ENCODE data around the gene TGM5. TPM values are rescaled to one million over a fixed set of nuclear protein-coding genes. Genes with fewer than 3 reads are reported as not detected.

TGM5 gene
- total and polyA plus RNA-seq, 10 donors: 0.02 TPM; not detected in 9

DNA sequence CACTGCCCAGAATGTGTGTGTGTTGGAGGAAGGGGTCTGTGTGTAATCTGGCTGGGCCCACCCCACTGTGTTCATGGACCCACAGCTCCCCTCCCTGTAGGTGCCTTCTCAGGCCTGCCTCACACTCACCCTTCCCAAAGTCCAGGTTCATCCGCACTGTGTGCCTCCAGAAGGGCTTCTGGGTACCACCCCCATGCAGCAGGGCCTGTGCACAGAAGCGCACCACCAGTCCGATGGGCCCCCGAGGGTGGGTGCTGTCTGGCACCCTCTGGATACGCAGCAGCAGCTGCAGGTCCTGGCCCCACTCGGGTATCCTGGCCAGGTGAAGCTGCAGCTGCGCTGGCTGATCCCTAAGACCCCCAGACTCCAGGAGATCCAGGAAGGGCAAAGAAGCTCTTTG is 12.8 kb upstream of the TGM5 start:
- H3K9me3 ChIP-seq: no peaks in the 10 kb centered on the region
- H3K36me3 ChIP-seq: no peaks in the 10 kb centered on the region
- no peak overlapping the region for H3K4me3 ChIP-seq
- WGBS, 5 donors: 76 to 87% (median 85%) methylated on average over 7 of the region's 7 CpGs
- H3K4me1 ChIP-seq: peaks cover 0 to 7% (median 0%) of the 10 kb centered on the region in 6 donors
- H3K27me3 ChIP-seq (replicated peaks in 1 of 7): peaks cover 0 to 11% (median 0%) of the 10 kb centered on the region in 7 donors
- intact Hi-C loops (cut with DNase I; ENCODE audit: low total_unique reads): no loop called here
- H3K27ac ChIP-seq: no peak overlapping the region
- no peak for DNase-seq
- TF ChIP-seq POLR2A (IDR thresholded peaks at IDR 0.05): no peak
- TF ChIP-seq, protein P1, sequence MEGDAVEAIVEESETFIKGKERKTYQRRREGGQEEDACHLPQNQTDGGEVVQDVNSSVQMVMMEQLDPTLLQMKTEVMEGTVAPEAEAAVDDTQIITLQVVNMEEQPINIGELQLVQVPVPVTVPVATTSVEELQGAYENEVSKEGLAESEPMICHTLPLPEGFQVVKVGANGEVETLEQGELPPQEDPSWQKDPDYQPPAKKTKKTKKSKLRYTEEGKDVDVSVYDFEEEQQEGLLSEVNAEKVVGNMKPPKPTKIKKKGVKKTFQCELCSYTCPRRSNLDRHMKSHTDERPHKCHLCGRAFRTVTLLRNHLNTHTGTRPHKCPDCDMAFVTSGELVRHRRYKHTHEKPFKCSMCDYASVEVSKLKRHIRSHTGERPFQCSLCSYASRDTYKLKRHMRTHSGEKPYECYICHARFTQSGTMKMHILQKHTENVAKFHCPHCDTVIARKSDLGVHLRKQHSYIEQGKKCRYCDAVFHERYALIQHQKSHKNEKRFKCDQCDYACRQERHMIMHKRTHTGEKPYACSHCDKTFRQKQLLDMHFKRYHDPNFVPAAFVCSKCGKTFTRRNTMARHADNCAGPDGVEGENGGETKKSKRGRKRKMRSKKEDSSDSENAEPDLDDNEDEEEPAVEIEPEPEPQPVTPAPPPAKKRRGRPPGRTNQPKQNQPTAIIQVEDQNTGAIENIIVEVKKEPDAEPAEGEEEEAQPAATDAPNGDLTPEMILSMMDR (IDR thresholded peaks at IDR 0.05 in 8 of 11, conservative IDR thresholded peaks at IDR 0.05 in 3 of 11): no peak
- TF ChIP-seq POLR2AphosphoS5 (IDR thresholded peaks at IDR 0.05): no peak

DNA sequence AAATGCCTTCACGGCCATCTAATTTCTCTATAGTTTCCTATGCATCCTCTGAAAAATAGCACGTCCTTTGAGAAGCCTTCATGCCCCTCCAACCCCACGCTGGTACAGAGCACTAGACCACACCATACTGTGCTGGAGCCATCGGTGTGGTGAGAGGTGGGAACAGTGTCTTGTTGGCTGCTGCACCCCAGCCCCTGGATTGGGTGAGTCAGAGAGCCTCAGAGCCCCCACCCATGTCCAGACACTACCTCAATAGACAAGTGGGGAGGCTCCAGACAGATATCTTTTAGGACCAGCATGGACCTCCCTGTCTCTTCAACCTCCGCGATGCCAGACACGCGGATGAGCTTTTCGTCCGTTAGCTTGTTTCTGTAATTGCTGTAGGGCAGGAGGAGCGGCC is 12.1 kb upstream of the TGM5 start:
- Histone ChIP-seq H3K27ac (no peak overlapping the region), H3K4me1 (peaks cover 0 to 1% (median 0%) of the 10 kb centered on the region in 6 donors), H3K9me3 (no peaks in the 10 kb centered on the region), H3K27me3 (replicated peaks in 1 of 7) (peaks cover 0 to 11% (median 0%) of the 10 kb centered on the region in 7 donors), H3K4me3 (no peak overlapping the region), H3K36me3 (no peaks in the 10 kb centered on the region)
- no peak for TF ChIP-seq POLR2A (IDR thresholded peaks at IDR 0.05)
- TF ChIP-seq, protein P1 (IDR thresholded peaks at IDR 0.05 in 8 of 11, conservative IDR thresholded peaks at IDR 0.05 in 3 of 11): no peak
- intact Hi-C loops (cut with DNase I; ENCODE audit: low total_unique reads): no loop called here
- no peak for DNase-seq
- WGBS, 5 donors: 84 to 94% (median 86%) methylated on average over 11 of the region's 11 CpGs

DNA sequence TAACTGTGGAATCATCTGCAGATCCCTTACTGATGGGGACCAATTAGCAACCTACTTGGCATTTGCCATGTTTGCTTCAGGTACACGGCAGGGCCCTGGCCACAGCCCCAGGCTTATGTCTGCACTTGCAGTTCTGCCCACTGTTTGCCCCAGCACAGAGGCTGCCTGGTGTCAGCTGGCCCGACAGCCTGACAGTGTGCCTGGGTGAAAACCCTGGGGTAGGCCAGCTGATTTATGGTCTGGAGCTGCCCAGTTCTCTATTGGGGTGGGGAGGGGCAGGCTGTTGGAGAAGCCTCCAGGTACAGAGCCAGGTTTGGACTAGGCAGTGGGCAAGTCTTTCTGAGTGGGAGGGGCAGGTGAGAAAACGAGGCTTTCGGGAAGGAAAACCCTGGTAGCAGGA is 11.2 kb upstream of the TGM5 start:
- peaks cover 0 to 11% (median 0%) of the 10 kb centered on the region in 7 donors for H3K27me3 ChIP-seq (replicated peaks in 1 of 7)
- H3K9me3 ChIP-seq: no peaks in the 10 kb centered on the region
- no peak for DNase-seq
- no peak overlapping the region for H3K4me3 ChIP-seq
- no peaks in the 10 kb centered on the region for H3K36me3 ChIP-seq
- H3K27ac ChIP-seq: no peak overlapping the region
- intact Hi-C loops (cut with DNase I; ENCODE audit: low total_unique reads): no loop called here
- TF ChIP-seq POLR2AphosphoS5 (IDR thresholded peaks at IDR 0.05): no peak
- TF ChIP-seq, protein P1 (IDR thresholded peaks at IDR 0.05 in 8 of 11, conservative IDR thresholded peaks at IDR 0.05 in 3 of 11): no peak
- TF ChIP-seq POLR2A (IDR thresholded peaks at IDR 0.05): no peak
- WGBS, 5 donors: 78 to 92% (median 84%) methylated on average over 3 to 4 of the region's 4 CpGs
- no peaks in the 10 kb centered on the region for H3K4me1 ChIP-seq

DNA sequence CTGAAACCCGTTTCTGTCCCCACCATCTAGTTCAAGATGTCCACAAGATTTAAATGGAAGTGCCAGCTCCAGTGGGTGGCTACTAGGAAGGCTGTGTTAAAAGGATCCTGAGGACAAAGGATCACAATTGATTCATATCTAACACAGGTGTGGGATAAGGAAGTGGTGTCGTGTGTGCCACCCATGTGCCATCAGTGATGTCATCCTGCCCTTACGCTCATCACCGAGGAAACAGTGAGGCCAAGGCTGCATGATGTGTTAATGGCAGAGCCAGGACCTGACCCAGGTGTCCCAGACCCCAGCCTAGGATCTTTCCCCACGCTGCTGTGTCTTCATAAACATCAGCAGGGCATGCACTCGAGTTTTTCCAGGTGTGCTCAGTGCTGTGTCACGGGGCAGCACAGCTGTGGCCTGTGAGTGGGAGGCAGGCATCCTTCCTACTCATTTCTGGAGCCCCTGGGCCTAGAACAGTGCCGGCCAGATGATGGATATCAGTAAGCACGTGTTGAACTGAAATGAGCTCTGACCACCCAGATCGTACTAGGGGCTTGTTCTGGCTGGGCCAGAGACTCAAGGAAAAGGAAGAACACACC is 10.6 kb upstream of the TGM5 start:
- 53 to 70% (median 59%) methylated on average over 9 to 10 of the region's 10 CpGs for WGBS, 5 donors
- Histone ChIP-seq H3K27ac (no peak overlapping the region), H3K36me3 (no peaks in the 10 kb centered on the region), H3K4me1 (no peaks in the 10 kb centered on the region), H3K9me3 (peaks cover 0 to 3% (median 2%) of the 10 kb centered on the region in 8 donors), H3K27me3 (replicated peaks in 1 of 7) (peaks cover 0 to 11% (median 0%) of the 10 kb centered on the region in 7 donors), H3K4me3 (no peak overlapping the region)
- no peak for TF ChIP-seq POLR2A (IDR thresholded peaks at IDR 0.05)
- TF ChIP-seq, protein P1 (IDR thresholded peaks at IDR 0.05 in 8 of 11, conservative IDR thresholded peaks at IDR 0.05 in 3 of 11): no peak
- no peak for TF ChIP-seq POLR2AphosphoS5 (IDR thresholded peaks at IDR 0.05)
- DNase-seq: no peak
- intact Hi-C loops (cut with DNase I; ENCODE audit: low total_unique reads): no loop called here
